ENCODE data around the gene SPATA45.

DNA sequence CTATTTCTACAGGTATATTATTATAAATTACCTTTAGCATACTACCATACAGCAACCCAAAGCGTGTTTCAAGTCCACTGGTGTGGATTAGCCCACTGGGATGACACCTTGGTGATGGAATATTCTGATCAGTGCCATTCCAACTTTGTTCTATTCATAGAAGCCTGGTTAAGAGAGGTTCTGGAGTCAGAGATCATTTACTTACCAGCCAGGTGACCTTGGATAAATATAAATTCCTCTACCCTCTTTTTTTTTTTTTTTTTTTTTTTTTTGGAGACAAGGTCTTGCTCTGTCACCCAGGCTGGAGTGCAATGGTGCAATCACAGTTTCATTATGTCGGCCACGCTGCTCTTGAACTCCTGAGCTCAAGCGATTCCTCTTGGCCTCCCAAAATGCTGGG lies at the start of gene SPATA45:
- TF ChIP-seq TAF1 (IDR thresholded peaks at IDR 0.05; ENCODE audit: borderline replicate concordance, low read depth, low read length) = no peak
- TF ChIP-seq POLR2AphosphoS5 (IDR thresholded peaks at IDR 0.05; ENCODE audit: low read depth, low read length) = no peak
- no peak for TF ChIP-seq POLR2A (IDR thresholded peaks at IDR 0.05; ENCODE audit: low read depth, low read length)
